NCI-H2227 treated with DMSO at 0.1 percent for 48 hours (cell line): ENCODE data around the gene COL13A1.

Source experiments
- DNase-seq: peaks from one replicate; lab custom pipeline; 2025; lab: John Stamatoyannopoulos, UW

Gene COL13A1

DNA sequence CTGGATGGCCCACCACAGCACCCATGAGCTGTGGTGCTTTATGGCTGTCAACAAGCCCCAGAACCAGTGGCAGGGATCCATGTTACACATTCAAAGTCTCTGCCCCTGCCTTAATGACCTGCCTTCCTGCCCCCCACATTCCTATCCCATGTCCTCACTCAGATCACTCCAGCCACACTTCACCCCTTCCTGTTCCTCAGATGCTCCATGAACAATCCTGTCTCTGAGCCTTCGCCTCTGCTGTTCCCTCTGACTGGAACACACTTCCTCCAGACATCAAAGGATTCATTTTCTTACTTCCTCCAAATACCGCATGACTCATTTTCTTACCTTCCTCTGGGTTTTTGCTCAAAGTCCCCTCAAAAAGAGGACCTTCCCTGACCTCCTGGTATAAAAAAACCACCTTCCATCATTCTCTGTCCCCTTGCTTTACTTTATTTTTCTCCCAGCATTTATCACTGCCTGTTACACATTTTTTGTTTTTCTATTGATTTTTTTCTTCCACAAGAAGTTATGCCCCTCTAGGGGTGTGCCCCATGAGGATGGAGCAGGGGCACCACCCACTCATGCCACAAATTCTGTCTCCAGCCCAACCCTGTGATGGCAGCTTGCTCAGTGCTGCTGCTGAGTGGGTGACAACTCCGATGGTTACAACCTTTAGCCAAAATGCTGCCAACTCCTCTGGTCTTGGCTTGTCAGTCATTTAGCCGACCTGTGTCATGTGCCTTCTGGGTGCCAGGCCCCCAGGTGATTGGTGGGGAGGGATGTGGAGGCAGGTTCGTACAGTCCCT is 18.2 kb downstream of the COL13A1 start:
- no peak for DNase-seq

DNA sequence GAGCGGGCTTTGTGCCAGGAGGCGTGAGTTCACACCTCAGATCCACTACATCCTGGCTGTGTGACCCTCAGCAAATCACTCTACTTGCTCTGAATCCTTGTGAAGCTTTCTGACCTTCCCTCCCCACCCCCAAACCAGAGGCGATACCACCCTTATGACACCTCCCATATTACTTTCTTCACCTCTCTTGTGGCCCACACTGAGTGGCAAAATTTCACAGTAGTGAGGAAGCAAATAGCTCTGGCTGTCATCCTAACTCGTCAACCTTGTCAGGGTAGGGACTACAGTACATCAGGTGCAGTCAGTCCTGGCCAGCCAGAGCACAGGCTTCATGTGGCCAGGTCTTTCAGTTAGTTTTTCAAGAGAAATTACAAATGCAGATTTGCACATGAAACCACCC is 19.1 kb downstream of the COL13A1 start:
- no peak for DNase-seq

GRCh38 chr10:69825604-69826003 is 23.9 kb downstream of the COL13A1 start:
- no peak for DNase-seq

GRCh38 chr10:69826094-69826493 is 24.4 kb downstream of the COL13A1 start:
- DNase-seq, result no peak

- no peak for DNase-seq
Observed at GRCh38 chr10:69826789-69827554, 25.3 kb downstream of the COL13A1 start.

GRCh38 chr10:69828144-69828870 is 26.6 kb downstream of the COL13A1 start:
- DNase-seq, result no peak

DNA sequence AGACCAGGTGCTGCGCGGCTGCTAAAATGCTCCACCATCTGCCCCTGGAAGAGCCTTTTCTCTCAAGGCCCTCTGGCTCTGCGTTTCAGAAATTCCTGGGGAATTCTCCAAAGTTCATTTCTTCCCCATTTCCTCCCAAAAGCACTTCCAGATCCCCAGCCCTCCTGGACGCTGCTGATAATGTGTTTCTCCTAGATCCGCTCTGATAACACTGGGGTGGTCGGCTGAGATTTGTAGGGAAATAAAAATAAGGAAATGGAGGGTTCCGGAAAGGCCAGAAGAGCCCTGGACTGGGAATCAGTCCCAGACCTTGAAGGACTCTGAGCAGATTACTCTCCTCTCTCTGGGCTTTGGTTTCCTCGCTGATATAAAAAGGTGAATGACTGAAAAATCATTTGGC is 28.1 kb downstream of the COL13A1 start:
- DNase-seq, result no peak

DNA sequence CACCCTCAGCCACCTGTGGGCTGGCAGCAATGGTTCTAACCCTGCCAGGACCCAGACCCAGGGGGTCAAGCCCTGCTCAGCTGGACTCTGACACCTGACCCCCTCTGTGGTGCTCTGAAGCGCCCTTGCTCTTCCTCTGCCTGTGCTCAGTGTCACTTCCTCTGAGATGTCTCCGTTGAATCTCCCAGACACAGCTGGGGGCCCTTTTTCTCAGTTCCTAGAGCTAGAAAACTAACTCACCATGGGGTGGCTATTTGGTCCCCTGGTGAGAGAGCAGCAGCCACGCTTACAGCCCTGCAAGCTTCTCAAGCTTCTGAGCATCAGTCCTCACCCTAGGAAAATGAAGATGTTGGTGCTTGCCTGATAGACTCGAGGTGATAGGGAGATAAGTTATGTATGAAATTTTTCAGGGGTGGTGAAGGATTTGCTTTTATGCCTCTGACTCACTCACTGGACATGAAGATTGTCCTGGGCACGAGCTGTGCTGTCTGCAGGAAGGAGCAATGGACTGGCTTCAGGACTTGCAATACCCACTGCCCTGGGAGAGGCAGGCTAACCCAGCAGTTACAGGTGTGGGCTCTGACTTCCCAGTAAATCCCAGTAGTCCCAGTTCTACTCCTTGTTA is 29.6 kb downstream of the COL13A1 start:
- no peak for DNase-seq

DNA sequence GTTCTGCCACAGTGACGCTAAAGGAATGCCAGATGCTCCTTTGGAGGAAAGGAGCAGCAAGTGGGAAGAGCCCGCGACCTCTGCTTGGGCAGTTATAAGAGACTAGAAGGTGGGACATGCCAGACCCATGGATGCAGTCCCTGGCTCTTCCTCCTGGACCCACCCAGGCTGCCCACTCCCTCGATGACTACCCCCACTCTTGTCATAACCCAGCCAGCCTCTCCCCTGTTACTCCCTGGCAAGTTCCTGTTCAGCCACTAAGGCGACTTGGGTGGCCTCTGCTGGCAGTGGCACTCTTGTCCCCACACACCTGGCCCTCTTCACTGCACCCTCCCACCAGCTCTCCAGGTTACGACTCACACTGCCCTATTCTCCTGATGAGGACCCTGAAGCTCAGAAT is 33.5 kb downstream of the COL13A1 start:
- no peak for DNase-seq

GRCh38 chr10:69835875-69836730 is 34.4 kb downstream of the COL13A1 start:
- no peak for DNase-seq

- DNase-seq, result no peak
Observed at GRCh38 chr10:69836731-69837030, 35.0 kb downstream of the COL13A1 start.

DNA sequence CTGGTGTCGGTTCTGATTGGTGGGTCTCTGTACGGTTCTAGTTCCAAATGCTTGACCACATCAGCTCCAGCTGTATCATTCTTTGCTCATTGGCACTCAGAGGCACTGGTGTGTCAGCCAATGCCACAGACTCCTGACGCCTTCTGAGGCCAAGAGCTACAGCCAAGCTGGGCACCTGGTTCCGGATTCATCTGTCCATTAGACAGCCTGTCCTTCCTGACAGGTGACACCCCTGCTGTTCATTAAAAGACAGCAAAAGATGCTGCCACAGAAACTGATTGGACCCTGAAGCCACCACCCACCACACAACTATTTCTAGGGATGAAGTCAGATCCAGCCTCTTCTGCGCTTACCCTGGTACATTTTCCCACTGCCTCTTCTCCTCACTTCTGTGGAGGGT is 35.6 kb downstream of the COL13A1 start:
- no peak for DNase-seq

DNA sequence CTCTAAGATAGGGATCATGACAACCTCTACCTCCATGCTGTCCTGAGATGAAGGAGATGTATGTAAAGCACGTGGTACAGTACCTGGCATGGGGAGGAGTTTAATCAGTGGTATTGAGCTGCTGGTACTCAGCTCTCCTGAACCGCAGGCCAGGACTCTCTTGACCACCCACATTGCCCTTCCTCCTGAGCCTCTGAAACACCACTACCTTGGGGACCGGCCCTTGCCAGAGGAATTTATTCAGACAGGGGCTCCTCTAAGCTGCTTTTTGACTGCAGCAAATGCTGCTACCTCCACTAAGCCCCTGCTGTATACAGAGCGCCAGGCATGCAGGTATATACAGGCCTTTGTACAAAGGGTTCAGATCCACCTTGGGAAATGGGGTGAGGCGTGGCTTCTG is 36.7 kb downstream of the COL13A1 start:
- DNase-seq, result no peak

GRCh38 chr10:69838853-69839252 is 37.1 kb downstream of the COL13A1 start:
- DNase-seq, result no peak

DNA sequence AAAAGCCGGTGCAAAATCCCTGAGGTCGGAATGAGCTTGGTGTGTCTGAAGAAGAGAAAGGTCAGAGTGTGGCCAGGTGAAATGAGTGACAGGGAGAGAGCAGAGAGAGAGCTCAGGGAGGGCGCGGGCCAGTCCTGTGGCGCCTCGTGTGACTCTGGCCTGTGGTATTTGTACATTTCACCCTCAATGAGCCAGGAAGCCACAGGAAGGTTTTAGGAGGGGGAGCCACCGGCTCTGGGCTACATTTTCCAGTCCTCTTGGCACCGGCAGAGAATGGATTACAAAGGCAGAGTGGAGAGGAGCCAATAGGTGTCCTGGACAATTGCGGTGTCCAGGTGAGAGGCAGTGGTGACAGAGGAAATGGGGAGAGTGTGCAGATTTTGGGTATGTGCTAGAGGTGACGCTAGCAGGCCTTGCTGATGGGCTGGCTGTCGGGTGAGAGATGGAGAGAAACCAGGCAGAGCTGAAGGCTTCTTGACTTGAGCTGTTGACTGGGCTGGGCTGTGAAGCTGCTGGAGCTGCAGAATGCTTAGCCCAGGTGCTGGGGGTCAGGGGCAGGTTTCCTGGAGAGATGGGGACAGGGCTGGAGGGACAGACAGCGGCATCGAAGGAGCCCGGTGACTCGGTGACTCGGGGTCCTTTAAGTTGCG is 38.1 kb downstream of the COL13A1 start:
- no peak for DNase-seq

DNA sequence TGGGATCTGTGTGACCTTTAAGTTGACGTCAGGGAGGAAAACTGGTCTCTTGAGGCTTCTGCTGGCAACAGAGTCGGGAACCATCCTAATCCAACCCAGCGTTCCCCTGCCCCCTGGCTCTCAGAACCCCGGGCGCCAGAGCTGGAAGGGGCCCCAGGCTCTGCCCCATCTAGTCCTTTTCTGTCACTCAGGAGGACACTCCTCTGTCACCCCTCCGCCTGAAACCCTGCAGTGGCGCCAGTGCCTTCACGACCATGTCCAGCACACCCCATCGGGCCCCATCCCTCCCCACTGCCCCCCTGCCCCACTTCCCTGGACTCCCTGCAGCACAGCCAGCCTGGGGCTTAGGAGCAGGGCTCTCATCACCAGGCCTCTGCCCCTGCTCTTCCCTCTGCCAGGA is 39.1 kb downstream of the COL13A1 start:
- DNase-seq, result no peak

DNA sequence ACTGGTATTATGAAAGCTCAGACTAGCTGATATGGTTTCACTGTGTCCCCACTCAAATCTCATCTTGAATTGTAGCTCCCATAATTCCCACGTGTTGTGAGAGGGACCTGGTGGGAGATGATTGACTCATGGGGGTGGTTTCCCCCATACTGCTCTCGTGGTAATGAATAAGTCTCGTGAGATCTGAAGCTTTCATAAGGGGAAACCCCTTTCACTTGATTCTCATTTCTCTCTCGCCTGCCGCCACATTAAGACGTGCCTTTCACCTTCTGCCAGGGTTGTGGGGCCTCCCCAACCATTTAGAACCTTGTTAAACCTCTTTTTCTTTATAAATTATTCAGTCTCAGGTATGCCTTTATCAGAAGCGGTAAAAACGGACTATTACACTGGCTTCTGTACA is 40.3 kb downstream of the COL13A1 start:
- no peak for DNase-seq

DNA sequence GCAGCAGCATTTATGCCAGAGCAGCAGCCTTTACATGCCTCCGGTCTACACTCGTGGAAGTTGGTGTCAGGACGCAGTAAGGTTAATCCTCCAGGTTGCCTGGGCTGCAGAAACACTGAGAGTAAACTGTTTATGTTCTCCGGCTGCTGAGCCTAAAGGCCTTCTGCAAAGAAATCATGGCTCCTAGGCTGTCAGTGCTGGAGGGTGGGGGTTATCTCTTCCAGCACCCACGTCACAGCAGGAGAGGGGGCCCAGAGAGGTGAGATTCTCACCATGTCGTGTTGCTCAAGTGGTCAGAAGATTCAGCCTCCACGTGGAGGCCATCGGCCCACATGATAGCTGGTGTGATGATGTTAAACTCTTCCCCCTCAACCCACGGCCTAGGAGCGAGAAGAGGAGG is 41.2 kb downstream of the COL13A1 start:
- no peak for DNase-seq

DNA sequence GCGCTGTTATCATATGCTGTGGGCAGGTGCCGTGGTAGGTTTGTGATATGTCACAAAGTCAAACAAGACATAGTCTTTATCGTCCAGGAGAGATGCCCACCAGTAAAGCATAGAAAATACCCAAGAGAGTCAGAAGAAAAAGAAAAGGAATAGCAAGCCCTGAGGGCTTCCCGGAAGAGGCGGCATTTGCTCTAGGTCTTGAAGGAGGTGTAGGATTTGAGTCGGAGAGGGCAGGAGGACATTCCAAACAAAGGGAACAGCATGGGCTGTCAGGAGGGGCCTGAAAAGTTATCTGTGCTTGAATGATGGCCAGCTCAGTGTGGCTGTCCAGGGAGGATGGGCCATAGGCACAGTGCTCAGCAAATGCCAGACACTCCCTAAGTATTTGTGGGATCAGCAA is 42.2 kb downstream of the COL13A1 start:
- DNase-seq, result no peak

DNA sequence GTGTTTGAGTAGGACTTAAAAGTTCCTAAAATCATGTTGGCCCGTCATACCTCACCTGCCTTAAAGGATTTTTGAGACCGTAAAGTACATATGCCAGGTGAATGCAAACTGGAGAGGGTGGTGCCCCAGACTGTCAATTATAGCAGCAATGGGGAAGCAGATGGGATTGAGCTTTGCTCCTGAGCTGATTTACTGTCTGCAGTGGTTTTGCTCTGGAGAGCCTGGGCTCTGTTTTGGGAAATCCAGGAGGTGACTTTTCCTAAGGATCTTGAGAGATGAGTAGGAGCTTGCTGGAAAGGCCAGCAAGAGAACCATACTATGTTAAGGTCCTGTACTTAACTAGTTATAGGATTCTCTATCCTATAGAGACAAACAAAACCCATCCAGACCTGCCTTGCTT is 43.0 kb downstream of the COL13A1 start:
- DNase-seq, result no peak
